Measurements from ENCODE around the gene FAM72B.
A peak's percentile ranks its signal among the peaks of the same experiment; 100 is the strongest.
"Not testable (repeated sequence)": the region's sequence is repeated elsewhere in the genome, so short reads cannot be mapped to it uniquely, and the experiment has no call there.

Gene FAM72B

DNA sequence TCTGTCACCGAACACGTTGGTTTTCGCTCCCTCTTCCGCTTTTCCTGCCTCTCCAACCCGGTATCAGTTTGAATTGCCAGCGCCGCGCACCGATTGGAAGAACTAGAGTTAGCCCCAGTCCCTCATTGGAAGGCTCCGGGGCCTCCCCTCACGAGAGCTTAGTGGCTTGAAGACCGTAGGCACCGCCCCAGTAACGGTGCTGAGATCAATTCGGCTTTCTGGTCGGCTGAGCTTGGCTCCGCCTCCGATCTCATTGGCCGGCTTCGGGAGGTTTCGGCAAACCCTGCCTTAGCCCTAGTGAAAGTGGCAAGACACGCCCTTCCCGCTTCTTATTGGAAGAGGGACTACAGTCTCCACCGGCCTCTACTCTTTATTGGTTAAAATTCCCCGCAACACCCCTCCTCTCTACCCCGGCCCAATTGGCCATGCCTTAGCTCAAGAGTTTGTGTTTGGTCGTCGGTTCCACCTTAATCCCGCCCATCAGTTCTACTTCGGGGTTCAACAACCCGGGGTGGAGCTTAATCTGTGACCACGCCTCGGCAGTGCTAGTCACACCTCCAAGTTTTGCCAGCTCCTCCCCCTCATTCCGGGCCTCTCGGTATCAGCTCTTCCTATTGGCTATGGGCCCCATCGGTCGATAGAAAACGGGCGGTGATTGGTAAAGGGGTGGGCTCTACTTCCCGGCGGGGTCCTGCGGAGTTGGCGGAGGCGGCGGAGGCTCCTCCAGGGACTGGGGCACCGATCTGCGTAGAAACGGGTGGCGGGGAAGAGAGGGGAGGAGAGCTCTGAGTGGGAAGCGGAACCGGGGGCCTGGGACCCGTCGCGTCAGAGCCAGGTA, at the start of gene FAM72B, which contains the start of gene SRGAP2C:
TSS of gene FAM72B (minus strand) at position 51 of the 838 bp plus-strand sequence. CDS start 851 bp downstream, outside the sequence.
TSS of gene SRGAP2C (plus strand) at position 686 of the 838 bp plus-strand sequence. CDS start 2,472 bp downstream, outside the sequence.
- peak; percentile 89 to 97 for DNase-seq

DNA sequence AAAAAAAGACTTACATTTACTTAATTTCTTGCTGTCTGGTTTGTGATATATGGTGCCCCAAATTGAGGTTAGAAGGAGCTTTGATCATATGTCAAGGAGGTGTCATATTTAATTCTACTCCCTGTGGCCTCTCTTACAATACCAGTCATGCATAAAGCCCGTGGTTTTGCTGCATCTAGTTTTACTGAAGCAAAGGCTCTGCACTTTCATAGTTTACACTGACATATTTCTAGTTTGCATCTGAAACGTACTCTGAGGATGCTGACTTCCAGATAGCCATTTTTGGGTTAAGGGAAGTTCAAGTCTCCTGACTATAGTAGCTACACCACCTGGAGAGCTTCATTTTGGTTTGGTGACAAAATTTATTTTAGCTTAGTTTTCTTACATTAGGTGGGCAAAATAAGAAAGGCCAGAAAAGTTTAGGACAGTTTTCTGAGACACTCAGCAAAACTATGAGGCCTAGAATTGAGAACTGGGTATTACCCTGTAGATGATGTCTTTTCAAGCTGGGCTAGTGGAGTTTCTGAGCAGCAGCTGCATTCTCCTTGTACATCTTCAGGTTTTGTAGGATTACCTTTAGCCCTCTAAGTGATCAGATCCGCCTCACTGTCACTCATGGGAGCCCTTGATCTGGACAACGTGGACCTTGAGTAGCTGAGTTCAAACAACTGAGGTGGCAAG, 48.4 kb upstream of the FAM72B start:
- DNase-seq = not testable (repeated sequence)

GRCh38 chr1:121230636-121231035, 46.5 kb upstream of the FAM72B start:
- not testable (repeated sequence) for DNase-seq

GRCh38 chr1:121227544-121228330, 43.6 kb upstream of the FAM72B start:
- DNase-seq = not testable (repeated sequence)

DNA sequence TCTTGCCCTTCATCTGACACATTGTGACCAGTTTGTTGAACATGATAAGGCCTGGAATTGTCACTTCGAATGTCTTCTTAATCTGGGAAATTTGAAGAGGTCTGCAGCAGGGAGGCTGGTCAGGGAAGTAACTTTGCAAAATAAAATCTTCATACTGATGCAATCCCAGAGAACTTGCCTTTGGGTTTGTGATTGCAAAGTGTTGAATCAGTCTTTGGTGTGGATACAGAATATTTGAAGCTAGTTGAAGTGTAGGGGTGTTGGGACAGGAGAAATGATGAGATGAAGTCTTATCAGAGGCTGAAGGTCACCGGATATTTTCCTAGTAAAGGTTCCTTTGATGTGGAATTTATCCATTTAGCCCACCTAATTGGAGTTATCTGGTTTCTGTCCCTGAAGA, 42.8 kb upstream of the FAM72B start:
- DNase-seq = not testable (repeated sequence)

DNA sequence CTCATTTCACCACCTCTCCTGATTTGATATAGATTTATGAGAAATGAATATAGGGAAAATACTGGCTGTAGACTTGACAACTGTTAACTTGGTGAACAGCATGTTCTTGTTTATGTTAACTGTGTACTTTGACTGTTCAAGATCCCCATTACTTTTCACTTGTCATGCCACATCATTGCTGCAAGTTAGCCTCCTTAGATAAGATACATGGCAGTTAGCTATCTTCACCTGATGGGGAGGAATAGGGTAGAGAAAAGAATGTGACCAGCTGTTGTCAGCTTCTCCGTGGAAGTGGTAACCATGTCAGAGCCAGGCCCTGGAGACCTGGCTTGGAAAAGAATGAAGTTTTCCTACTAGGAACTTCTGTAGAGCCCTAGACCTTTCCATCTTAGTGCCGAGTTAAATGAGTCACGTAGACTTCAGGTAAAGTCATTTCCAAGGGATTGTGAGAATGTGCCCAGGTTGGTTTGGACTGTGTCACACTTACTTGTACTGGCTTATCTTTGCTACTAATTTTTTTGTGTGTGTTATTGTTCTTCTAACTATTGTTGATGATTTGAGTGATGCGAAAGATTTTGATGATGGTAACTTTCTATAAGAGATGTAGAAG, 42.3 kb upstream of the FAM72B start:
- DNase-seq = not testable (repeated sequence)

- not testable (repeated sequence) for DNase-seq
Measured at GRCh38 chr1:121224714-121225113, 40.6 kb upstream of the FAM72B start.

DNA sequence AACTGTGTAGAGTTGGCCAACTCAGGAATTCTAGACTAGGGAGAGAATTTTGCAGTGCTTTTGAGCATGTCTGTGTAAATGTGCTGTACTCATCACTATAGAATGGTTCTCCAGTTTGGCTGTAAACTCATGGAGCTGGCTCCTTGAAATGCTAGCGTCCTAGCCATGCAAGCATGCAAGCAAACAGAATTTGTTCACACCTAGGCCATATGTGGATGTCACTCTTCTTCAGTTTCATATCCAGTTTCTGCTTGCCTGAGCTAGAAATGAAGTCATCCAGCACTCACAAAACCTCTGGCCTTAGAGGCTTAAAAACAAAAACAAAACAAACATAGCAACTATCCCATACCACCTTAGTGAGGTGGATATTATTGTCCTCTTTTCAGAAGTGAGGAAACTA, 37.6 kb upstream of the FAM72B start:
- not testable (repeated sequence) for DNase-seq

- not testable (repeated sequence) for DNase-seq
Measured at GRCh38 chr1:121216676-121217075, 32.5 kb upstream of the FAM72B start.

- DNase-seq = not testable (repeated sequence)
Measured at GRCh38 chr1:121215699-121216417, 31.7 kb upstream of the FAM72B start.

- DNase-seq = not testable (repeated sequence)
Measured at GRCh38 chr1:121214544-121215156, 30.5 kb upstream of the FAM72B start.

DNA sequence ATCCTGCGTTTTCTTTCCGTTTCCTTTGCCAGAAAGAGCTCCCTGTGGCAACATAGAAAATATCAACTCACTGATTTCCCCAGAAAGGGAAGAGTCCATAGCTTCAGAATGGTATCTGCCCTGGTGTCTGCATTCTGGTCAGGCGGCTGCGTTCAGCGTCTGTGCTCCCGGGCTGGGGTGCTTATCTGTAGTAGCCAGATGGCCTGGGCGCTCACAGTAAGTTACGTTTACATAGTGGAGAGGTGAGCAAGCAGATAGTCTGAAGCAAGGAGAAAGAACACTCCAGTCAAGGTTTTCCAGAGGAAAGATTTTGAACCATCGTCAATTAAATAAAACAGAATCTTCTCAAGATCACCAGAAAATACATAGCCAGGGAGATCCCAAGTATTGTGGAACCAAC, 29.4 kb upstream of the FAM72B start:
- DNase-seq = not testable (repeated sequence)

DNA sequence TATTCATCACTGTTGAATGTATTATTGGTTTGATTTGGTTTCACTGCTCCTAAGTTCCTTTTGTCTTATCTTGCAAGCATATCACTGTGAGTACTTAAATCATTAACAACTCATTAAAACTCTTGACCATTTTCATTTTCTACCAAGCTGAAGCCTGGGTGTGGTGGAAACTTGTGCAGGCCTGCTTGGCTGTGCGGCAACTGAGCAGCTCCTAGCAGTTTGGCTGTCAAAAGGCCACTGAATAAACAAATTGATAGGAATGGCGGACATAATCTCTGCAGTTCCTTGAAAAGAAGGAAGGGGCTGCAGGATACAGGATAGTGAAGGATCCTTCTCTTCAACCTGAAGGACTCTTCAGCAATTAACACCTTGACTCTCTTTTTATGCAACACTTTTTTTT, 26.6 kb upstream of the FAM72B start:
- not testable (repeated sequence) for DNase-seq

GRCh38 chr1:121208375-121208774, 24.2 kb upstream of the FAM72B start:
- not testable (repeated sequence) for DNase-seq

DNA sequence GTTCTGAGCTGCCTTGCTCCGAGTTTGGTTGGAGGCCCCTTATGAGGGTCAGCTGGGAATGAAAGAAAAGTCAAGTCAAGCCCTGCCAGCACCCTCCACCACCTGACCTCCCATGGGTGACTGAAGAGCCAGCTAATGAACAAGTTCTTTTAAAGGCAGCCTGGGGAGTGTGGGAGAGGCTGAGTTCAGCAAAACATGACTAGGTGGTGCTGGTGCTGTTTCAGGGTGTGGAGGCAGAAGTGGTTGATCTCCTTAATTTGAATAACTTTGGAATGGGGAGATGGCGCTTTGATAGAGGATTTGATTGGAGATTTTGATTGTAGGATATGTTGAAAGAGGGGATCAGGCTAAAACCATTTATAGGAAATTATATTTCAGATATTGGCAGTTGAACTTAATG, 23.2 kb upstream of the FAM72B start:
- not testable (repeated sequence) for DNase-seq

DNA sequence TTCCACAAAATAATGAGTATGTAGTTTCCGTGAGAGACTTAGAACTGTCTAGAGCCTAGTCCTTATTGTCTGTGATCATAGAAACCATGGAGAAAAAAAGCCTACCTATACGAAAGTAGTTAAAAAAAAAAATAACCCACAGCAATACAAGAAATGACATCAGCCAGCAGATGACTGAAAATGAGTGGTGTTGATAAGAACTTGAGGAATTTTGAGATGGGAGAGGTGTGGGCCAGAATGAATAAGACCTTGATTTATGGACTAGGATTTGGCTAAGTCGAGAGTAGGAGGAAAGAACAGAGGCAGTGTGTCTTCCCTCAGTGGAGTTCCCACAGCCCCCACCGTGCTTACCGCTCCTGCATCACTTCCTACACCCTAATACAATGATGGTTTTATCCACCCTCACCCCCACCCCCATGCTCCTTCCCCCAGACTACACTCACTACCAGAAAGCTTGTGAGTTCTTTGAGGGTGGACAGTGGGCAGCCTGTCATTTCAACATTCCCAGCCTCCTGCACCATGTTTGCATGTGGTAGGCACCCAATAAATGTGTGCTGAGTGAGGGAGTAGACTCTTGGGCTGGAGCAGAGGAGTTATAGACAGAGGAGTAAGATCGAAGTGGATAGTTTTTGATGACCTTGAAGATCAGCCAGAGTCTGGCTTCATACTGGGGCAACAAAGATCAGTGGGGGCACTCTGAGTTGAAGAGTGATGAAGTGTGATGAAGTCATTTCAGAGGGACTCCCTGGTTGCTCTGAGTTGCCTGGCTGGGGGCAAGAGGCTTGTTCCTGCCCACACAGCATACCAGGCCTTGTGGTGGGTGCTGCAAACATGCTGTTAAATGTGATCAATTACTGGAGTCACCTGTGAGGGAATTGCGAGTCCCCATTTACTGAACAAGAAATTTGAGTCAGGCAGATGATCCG, 21.9 kb upstream of the FAM72B start:
- not testable (repeated sequence) for DNase-seq

GRCh38 chr1:121202986-121203385, 18.8 kb upstream of the FAM72B start:
- not testable (repeated sequence) for DNase-seq

DNA sequence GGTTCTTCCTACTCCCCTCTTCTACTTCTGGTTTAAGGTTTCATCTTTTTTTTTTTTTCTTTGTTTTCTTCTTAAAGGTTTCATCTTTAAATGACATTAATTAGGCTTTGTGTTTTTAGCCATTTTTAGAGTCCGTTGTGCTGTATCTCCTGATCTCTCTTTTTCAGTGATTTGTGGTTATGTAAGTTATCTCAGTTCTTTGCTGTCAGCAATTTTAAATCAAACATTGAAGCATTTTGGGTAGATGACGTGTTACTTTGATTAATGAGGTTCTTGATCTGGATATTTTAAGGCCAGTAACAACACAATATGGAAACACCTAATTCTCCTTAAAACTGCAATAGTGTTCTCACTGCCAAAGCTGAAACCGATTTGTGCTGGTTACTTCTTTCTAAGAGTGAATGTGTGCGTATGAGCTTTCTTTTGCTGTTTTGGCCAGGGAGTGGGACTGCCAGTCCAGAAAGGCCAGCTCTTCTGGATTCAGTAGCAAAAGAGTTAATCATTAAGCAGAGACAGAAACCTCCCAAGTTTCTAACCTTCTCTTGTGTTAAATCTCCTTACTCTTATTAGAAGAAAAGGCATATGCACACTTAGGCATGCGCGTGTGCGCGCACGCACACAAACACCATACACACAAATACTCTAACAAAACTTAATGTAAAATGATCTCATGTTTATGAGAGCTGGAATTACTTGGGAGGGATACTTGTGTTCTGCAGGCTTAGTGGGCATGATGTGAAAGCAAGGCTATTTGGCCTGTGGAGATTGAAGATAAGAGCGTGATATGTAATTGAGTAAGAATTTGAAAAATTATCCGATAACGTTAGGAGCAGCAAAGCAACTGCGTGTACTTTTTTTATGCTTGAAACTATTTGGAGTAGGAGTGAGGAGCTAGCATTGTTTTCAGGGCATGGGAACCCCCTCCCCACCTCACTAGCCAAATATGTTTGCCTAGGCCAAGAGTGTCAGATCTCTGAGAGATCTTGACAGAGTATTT, 17.1 kb upstream of the FAM72B start:
- DNase-seq = not testable (repeated sequence)

GRCh38 chr1:121200232-121200631, 16.1 kb upstream of the FAM72B start:
- not testable (repeated sequence) for DNase-seq

Measured in NCI-H187 (cell line).